OCI-M2 (cell line): ENCODE results near the gene EZR.

Experiments used
- DNase-seq: peaks from one replicate; lab custom pipeline; 2025; ENCODE audit not compliant: unreplicated experiment; lab: John Stamatoyannopoulos, UW

The EZR gene

DNA sequence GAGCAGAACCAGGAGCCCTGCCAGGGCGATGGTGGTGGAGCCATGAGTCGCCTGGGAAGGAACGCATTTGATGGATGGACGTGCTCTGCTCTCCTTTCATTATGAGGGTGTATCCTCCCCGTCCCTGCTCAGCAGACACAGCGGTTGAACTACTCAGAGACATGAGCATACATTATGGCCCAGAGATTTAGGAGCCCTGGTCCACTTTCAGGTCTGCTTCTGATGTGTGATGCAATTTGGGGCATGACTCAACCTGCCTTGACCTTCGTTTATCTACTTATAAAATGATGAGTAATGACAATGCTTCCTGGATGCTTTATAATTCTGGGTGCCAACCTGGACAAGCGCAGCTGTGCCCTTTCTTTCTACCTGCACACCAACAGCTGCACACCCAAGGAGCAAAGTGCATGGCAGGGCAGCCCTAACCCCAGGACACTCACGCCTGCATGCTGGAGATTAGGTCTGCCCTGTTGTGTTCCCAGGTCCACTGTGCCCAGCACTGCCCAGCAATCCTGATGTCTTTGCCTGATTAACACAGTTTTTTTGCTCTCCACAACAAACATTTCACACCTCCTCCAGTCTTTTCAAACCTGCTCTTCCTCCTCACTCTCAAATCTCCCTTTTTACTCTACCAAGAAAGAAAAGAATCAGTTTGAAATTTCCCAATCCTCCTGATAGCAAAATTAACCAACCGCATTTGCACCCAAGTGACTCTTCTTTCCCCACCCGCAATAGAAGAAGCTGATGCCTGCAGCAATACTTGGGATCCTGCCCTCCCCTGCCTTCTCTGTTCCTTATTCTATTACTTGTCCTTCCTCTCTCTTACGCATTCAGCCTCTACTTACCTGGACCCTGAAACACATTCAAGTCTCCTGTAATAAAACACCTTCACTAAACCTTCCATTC, 81.2 kb downstream of the EZR start:
- DNase-seq = no peak

DNA sequence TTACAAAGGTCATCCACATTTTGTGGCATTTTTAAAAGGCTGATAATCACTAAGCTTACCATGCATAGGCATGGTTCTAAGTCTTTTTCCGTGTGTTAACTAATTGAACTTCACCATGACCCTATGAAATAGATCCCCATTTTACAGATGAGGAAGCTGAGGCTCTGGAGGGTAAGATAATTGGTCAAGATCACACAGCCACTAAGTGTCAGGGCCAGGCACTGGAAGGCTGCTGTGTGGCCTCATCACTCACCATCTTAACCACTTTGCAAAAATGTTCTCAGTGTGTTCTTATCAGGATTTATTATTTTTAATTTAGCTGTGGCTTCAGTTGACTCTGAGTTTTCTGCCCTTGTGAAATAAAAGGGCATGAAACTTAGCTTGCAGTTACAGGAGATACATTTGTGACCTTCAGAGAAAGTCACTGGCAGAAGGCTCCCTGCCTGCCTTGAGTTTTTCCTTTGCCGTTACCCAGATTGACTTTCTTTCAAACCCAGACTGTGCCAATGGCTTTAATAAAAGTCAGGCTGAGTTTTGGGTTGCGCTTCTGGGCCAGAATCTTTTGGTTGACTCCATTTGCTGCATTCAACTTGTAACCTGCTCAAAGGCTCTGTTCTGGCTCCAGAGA, 82.0 kb downstream of the EZR start:
- no peak for DNase-seq

DNA sequence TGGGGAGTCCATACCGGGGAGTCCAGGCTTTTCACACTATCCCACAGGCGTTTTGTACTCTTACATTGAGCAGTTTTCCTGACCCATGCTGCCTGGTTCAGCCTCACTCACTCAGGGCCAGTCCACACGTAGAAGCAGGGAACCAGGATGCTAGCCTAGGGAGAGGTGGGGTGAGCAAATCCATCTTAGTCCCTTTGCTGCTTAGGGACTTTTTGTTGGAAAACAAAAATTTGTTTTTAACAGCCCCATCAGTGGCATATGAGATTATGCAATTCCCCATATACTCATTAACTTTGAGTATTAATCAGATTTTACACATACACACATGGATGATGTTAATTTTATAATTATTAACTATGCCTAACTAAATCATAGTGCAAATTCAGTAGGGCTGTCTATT, 84.2 kb downstream of the EZR start:
- DNase-seq = no peak

DNA sequence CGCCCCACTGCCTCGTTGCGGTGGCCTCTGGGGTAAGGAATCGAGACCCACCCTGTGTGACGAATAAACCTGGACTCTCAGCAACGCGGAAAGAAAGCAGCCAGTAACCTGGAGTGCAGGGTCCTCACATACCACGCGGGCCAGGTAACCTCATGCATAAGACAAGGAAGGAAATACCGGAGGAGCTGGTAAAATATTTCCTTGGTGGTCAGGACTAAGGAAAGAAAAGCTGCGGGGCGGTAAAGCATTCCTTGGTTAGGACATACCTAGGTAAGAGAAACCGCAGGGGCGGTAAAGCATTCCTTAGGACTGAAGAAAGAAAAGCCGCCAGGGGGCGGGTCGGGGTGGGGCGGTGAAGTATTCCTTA, 88.6 kb downstream of the EZR start:
- no peak for DNase-seq

DNA sequence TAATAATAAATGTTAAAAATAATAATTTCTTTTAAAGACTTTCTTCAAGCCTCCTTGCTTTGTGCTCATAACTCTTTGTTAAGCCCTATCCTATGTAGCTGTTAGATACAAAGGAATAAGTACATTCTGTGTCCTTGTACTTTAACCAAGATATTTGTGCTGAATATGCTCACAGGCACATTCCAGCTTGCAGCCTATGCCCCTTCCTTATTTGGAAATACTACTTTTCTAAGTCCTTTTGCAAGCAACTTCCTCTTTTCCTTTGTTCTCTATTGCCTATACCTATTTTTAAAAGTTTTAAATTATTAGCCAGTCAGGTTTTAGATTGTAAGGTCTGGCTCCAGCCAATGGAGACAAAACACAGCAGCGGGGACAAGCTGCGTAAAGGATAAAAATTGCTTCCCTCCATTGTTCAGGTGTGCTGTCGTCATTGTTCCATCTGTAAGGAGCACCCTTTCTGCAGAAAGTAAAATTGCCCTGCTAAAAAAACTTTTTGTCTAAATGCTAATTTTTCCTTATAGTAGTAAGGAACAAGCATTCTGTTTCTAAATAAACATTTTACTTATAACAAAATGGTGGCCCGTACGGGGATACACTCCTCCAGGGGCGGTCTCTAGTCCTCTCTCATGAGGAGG, 89.1 kb downstream of the EZR start:
- DNase-seq = no peak

DNA sequence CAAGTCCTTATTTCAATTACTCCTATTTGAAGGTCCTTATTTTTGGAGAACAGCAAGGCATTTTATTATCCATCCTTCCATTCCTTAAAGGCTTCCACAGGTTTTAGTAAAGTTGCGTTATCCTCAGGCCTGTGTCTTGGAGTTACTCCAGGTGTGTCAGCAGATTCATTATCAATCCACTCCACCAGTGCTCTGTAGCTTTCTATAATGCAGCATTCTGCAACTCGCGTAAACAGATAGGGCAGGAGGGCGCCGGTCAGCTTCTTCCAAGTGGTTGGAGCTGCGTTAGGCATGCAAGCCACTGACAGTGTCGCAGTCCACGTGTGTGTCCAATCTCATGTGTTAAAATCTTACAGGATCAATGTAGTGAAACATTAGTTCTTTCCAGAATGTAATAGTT, 93.5 kb downstream of the EZR start:
- DNase-seq = no peak

DNA sequence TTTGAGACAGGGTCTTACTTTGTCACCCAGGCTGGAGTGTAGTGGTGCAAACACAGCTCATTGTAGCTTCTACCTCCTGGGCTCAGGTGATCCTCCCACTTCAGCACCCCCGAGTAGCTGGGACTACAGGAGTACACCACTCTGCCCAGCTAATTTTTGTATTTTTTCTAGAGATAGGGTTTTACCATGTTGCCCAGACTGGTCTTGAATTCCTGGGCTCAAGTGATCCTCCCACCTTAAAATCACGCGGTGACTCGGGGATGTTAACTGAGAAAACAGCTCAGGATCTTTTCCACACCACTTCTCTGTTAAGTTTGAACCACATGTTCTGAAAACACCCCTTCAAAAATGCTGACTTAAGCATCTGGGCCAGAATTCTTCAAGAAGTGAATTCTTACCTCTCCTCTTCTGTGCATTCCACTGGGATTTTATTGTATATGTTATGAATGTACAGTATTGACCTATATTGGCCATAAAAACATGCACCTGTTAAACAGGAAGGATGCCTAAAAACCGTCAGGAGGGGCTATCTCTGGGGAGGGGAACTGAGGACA, 96.9 kb downstream of the EZR start:
- DNase-seq = no peak

DNA sequence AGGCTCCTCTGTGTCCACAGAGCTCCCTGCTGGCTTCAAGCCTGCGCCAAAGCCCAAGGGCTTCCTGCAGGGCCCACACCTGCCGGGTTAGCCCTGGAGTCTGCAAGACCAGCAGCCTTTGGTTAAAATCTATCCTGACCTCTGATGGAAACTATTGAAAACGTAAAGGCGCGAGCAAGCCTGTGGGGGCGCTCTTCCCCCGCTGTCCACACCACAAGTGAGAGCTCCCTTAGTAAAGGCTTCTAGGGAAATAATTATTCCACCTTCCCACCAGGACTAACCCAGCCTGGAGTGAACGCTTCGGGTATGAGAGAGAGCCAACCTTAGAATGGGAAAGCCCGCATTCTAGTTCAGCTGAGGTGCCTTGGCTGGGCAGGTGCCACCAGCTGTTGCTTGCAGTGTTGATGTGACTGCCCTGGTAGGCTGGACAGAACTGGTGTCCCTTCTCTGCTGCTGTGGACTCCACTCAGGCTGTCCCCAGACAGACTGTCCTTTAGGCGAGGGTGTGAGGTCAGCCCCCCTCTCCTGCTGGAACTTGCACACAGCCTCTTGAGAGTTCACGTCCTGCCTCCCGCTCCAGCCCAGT, 100.6 kb downstream of the EZR start:
- no peak for DNase-seq

DNA sequence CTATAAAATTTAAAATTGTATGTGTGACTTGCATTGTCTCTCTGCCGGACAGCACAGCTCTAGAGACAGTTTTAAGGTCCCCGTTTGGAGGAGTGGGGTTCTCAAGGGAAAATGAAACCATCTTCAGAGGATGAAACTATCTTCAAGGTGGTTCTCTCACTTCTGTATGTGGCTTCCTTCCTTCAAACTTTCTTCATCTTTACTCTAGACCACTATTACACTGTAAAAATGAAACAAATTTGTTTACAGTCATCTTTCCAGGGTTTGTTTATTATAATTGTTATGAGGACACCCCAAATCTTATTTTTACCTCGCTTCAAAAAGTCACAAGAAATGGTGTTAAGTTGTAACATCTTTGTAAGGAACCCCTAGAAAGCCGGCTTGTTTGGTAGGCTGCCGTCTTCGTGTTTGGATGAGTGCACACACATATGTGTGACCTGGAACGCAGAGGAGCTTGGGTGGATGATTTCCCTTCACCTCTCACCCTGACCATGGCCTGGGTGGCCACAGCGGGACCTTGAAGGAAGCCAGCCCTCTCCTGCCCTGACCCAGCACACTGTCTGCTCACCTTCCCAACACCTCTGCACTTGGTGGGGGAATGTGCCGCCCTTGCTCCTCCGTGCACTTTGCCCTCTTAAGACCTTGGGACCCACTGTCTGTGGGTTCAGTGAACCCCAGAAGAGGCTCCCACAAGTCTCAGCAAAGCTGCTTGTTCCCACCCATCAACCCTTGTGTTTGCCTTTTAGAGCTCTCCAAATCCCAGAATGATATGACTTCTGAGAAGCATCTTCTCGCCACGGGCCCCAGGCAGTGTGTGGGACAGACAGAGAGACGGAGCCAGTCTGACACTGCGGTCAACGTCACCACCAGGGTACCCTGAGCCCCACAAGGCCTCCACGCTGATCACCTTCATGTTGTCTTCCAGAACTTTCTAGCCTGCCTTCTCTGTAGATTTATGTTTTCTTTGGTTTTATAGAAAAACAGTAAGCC, 101.5 kb downstream of the EZR start:
- no peak for DNase-seq
